Liver (tissue), 3 donors: ENCODE data around the gene LHFPL2.

Experiments
- ATF3 ChIP-seq: IDR thresholded peaks from 2 replicates; pipeline ENCODE4 v1.6.1; 2016; ENCODE audit warnings: antibody characterized with exemption
- CTCF ChIP-seq: fragments of 150-350 bp; IDR thresholded peaks from 2 replicates; pipeline ENCODE4 v1.5.1; 2017; ENCODE audit warnings: improper control_type of control experiment, low read depth, low read length; ENCODE audit not compliant: missing input control
- GABPA ChIP-seq, 2 donors: IDR thresholded peaks in 1 of 2; conservative IDR thresholded peaks in 1 of 2; 2 replicates each; pipeline ENCODE4 v1.6.1; 2016; ENCODE audit warnings: antibody characterized with exemption in 2 of 2, mild to moderate bottlenecking in 1 of 2, moderate library complexity in 1 of 2
- HNF4A ChIP-seq, 2 donors: conservative IDR thresholded peaks; 2 replicates each; pipeline ENCODE4 v1.6.1; 2016; ENCODE audit warnings: antibody characterized with exemption in 2 of 2, mild to moderate bottlenecking in 2 of 2
- HNF4G ChIP-seq: IDR thresholded peaks from 2 replicates; pipeline ENCODE4 v1.6.1; 2016; ENCODE audit warnings: antibody characterized with exemption
- JUND ChIP-seq, 2 donors: IDR thresholded peaks; 2 replicates each; pipeline ENCODE4 v1.6.1; 2016; ENCODE audit warnings: antibody characterized with exemption in 2 of 2
- MAX ChIP-seq: IDR thresholded peaks from 2 replicates; pipeline ENCODE4 v1.6.1; 2016; ENCODE audit warnings: antibody characterized with exemption
- RAD21 ChIP-seq, 2 donors: IDR thresholded peaks; 2 replicates each; pipeline ENCODE4 v1.6.1; 2016; ENCODE audit warnings: antibody characterized with exemption in 2 of 2, mild to moderate bottlenecking in 2 of 2
- TAF1 ChIP-seq: conservative IDR thresholded peaks from 2 replicates; pipeline ENCODE4 v1.6.1; 2016; ENCODE audit warnings: antibody characterized with exemption, mild to moderate bottlenecking
- YY1 ChIP-seq: IDR thresholded peaks from 2 replicates; pipeline ENCODE4 v1.6.1; 2016; ENCODE audit warnings: antibody characterized with exemption, mild to moderate bottlenecking
- donor health status: healthy.
- donor health status: healthy.

- no peak for TF ChIP-seq YY1
- TF ChIP-seq CTCF: no peak
- no peak for TF ChIP-seq HNF4A (conservative IDR thresholded peaks at IDR 0.05)
- no peak for TF ChIP-seq TAF1
- TF ChIP-seq HNF4G: no peak
- TF ChIP-seq MAX: no peak
- no peak for TF ChIP-seq GABPA (IDR thresholded peaks at IDR 0.05 in 1 of 2, conservative IDR thresholded peaks at IDR 0.05 in 1 of 2)
- TF ChIP-seq RAD21 (IDR thresholded peaks at IDR 0.05): no peak
- no peak for TF ChIP-seq JUND (IDR thresholded peaks at IDR 0.05)
- TF ChIP-seq ATF3: no peak
These were observed 103.2 kb downstream of the LHFPL2 start for GRCh38 chr5:78545406-78545805.
